Hepatocyte (in vitro differentiated cells): ENCODE results near the gene CELSR1.

Source experiments
- CTCF ChIP-seq: fragments of 200-600 bp; sonication (generic); IDR thresholded peaks from 2 replicates; pipeline ENCODE4 v1.5.1; 2016; ENCODE audit warnings: antibody characterized with exemption, mild to moderate bottlenecking; ENCODE audit not compliant: poor library complexity
- EZH2 ChIP-seq: fragments of 200-600 bp; sonication (generic); IDR thresholded peaks from 2 replicates; pipeline ENCODE4 v1.6.1; 2016; ENCODE audit warnings: antibody characterized with exemption, mild to moderate bottlenecking, borderline replicate concordance

- TF ChIP-seq CTCF (no peak), EZH2 (no peak)
These were observed 89.1 kb downstream of the CELSR1 start for GRCh38 chr22:46448333-46448732.
